Uterus (tissue), 4 donors: ENCODE data around the gene CXCR4. TPM values are rescaled to one million over a fixed set of nuclear protein-coding genes. Genes with fewer than 3 reads are reported as not detected.

ENCODE experiments used
- DNase-seq, 2 donors: peaks; one replicate each; pipeline ENCODE4 v3.0.0-alpha.2; 2019 to 2020
- H3K27ac ChIP-seq, 2 donors: fragments of 200-600 bp; sonication (generic); 1 replicate in 1 of 2; 2 replicates in 1 of 2; pipeline ENCODE4 v1.5.1; 2016 to 2018
- H3K27me3 ChIP-seq, 2 donors: fragments of 200-600 bp; sonication (generic); one replicate each; pipeline ENCODE4 v1.5.1; 2018 to 2019; ENCODE audit warnings: control low read depth in 1 of 2
- H3K36me3 ChIP-seq, 2 donors: fragments of 200-600 bp; sonication (generic); one replicate each; pipeline ENCODE4 v1.5.1; 2019; ENCODE audit warnings: control low read depth in 1 of 2
- H3K4me1 ChIP-seq, 2 donors: fragments of 200-600 bp; sonication (generic); one replicate each; pipeline ENCODE4 v1.5.1; 2018 to 2019; ENCODE audit warnings: control low read depth in 1 of 2
- H3K4me3 ChIP-seq, 2 donors: fragments of 200-600 bp; sonication (generic); 1 replicate in 1 of 2; 2 replicates in 1 of 2; pipeline ENCODE4 v1.5.1; 2018 to 2019; ENCODE audit warnings: mild to moderate bottlenecking in 1 of 2
- H3K9me3 ChIP-seq, 2 donors: fragments of 200-600 bp; sonication (generic); one replicate each; pipeline ENCODE4 v1.5.1; 2019; ENCODE audit warnings: control low read depth in 1 of 2
- POLR2A ChIP-seq, 2 donors: fragments of 450-650 bp; IDR thresholded peaks; one replicate each; pipeline ENCODE4 v1.6.1; 2016; ENCODE audit warnings: antibody characterized with exemption in 2 of 2, mild to moderate bottlenecking in 1 of 2, moderate library complexity in 1 of 2
- intact Hi-C: fragments of 100-400 bp; cut with DNase I; formaldehyde crosslinking; loops from one replicate; pipeline ENCODE4 v1.15.1; 2023; ENCODE audit warnings: low total_unique reads
- total RNA-seq, 4 donors: library from RNA; depleted of rRNA in 3 of 4; stranded (reverse); fragments of >200 nt in 3 of 4; gene quantifications; one replicate each; pipeline versions ENCODE4 v1.1.0 to v1.2.4, GENCODE V29; 2014 to 2023
- TF ChIP-seq, protein P1 (sequence below), 4 experiments: fragments of 200-600 bp in 2 of 4; fragments of 450-650 bp in 2 of 4; sonication (generic) in 2 of 4; IDR thresholded peaks; one replicate each; pipeline ENCODE4 v1.5.1; 2016 to 2019; ENCODE audit warnings: antibody characterized with exemption in 4 of 4, mild to moderate bottlenecking in 2 of 4, moderate library complexity in 1 of 4
- donor health status: DM: yes; HTN: yes; CAD: no.

Gene CXCR4
- total RNA-seq, 4 donors from 2014 or later, result 2.6 to 39.5 (median 19.7) TPM

DNA sequence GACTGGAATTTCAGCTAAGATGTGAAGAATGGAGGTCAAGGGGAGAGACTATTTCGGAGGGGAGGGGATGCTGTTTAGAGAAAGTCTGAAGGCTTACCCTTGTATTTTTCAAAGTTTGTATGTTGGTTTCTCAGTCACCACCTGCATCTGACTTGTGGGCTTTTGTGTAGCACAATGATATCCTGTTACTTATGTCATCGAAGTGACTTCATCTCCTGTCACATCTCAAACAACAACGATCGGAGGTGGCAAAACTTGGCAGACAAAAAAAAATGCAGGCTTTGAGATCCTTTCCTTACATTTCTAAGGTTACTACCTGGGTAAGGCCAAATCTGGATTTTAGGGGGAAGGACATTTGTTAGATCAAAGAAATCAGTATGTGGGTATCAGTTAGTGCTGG lies 11.7 kb upstream of the CXCR4 start:
- intact Hi-C loops, result no loop called here
- Histone ChIP-seq H3K27me3 (no peaks in the 10 kb centered on the region), H3K9me3 (no peaks in the 10 kb centered on the region), H3K27ac (no peak overlapping the region), H3K4me1 (no peaks in the 10 kb centered on the region), H3K36me3 (no peaks in the 10 kb centered on the region), H3K4me3 (no peak overlapping the region)
- DNase-seq, result no peak
- no peak for TF ChIP-seq POLR2A (IDR thresholded peaks at IDR 0.05)
- TF ChIP-seq, protein P1, sequence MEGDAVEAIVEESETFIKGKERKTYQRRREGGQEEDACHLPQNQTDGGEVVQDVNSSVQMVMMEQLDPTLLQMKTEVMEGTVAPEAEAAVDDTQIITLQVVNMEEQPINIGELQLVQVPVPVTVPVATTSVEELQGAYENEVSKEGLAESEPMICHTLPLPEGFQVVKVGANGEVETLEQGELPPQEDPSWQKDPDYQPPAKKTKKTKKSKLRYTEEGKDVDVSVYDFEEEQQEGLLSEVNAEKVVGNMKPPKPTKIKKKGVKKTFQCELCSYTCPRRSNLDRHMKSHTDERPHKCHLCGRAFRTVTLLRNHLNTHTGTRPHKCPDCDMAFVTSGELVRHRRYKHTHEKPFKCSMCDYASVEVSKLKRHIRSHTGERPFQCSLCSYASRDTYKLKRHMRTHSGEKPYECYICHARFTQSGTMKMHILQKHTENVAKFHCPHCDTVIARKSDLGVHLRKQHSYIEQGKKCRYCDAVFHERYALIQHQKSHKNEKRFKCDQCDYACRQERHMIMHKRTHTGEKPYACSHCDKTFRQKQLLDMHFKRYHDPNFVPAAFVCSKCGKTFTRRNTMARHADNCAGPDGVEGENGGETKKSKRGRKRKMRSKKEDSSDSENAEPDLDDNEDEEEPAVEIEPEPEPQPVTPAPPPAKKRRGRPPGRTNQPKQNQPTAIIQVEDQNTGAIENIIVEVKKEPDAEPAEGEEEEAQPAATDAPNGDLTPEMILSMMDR (IDR thresholded peaks at IDR 0.05), result no peak

DNA sequence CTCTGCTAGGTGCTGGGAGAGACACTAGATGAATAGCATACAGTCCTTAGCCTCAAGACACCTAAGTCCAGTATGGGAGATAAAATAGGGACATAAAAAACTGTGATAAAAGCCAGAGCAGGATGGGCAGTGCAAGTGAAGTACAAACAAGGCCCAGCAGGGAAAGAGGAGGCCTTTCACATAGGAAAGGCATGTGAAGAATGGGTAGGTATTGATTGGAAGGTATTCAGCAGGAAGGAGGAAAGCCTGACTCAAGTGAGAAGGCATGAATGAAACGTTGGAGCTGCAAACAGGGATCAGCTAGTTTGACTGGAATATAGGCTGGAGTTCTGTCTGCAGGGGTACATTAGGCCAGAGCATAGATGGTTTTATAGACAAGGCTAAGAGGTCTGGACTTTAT lies 11.0 kb upstream of the CXCR4 start:
- no peaks in the 10 kb centered on the region for H3K36me3 ChIP-seq
- TF ChIP-seq, protein P1 (IDR thresholded peaks at IDR 0.05), result no peak
- TF ChIP-seq POLR2A (IDR thresholded peaks at IDR 0.05), result no peak
- H3K27me3 ChIP-seq, result no peaks in the 10 kb centered on the region
- H3K9me3 ChIP-seq, result no peaks in the 10 kb centered on the region
- DNase-seq, result no peak
- intact Hi-C loops, result no loop called here
- H3K27ac ChIP-seq, result no peak overlapping the region
- H3K4me3 ChIP-seq, result no peak overlapping the region
- H3K4me1 ChIP-seq, result no peaks in the 10 kb centered on the region

DNA sequence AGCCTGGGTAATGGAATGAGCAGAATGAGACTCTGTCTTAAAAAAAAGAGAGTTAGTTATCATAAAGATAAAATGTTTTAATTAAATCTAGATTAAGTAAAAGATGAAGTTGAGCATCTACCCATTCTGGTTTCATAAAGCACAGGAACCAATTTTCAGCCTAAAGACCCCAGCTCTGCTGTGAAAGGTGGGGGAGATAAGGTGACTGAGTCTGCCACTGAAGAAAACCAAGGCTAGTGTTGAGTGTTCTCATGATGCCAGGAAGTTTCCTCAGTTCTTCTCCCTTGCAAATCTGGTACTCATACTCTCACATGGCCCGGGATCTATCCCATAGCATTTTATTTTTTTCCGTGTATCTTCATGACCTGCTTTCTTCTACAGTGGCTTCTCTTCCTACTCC lies 10.4 kb upstream of the CXCR4 start:
- Histone ChIP-seq H3K9me3 (no peaks in the 10 kb centered on the region), H3K4me3 (no peak overlapping the region), H3K27ac (no peak overlapping the region), H3K27me3 (no peaks in the 10 kb centered on the region), H3K36me3 (no peaks in the 10 kb centered on the region), H3K4me1 (no peaks in the 10 kb centered on the region)
- DNase-seq, result no peak
- intact Hi-C loops, result no loop called here
- TF ChIP-seq, protein P1 (IDR thresholded peaks at IDR 0.05), result no peak
- TF ChIP-seq POLR2A (IDR thresholded peaks at IDR 0.05), result no peak

DNA sequence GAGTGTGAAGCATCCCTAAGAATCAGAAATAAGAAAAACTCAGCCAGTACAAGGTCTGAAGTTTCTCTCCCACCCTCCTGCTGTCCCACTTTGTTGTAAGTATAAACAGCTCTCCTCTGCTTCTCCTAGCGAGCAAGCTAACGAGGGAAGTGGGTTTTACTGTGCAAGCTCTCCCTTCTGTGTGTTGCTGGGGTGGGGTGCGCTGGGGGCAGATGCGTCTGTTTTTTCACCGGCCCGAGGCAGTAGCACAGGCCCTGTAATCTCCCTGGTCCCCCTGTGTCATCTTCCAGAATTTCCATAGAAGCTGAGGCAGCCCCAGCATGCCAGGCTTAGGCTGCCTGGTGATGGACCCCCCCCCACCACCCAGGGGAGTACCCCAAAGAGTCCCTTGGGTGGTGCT lies 9.4 kb upstream of the CXCR4 start:
- Histone ChIP-seq H3K4me3 (no peak overlapping the region), H3K27ac (no peak overlapping the region), H3K27me3 (no peaks in the 10 kb centered on the region), H3K9me3 (no peaks in the 10 kb centered on the region), H3K4me1 (no peaks in the 10 kb centered on the region), H3K36me3 (no peaks in the 10 kb centered on the region)
- intact Hi-C loops, result no loop called here
- TF ChIP-seq POLR2A (IDR thresholded peaks at IDR 0.05), result no peak
- TF ChIP-seq, protein P1 (IDR thresholded peaks at IDR 0.05), result no peak
- DNase-seq, result no peak

DNA sequence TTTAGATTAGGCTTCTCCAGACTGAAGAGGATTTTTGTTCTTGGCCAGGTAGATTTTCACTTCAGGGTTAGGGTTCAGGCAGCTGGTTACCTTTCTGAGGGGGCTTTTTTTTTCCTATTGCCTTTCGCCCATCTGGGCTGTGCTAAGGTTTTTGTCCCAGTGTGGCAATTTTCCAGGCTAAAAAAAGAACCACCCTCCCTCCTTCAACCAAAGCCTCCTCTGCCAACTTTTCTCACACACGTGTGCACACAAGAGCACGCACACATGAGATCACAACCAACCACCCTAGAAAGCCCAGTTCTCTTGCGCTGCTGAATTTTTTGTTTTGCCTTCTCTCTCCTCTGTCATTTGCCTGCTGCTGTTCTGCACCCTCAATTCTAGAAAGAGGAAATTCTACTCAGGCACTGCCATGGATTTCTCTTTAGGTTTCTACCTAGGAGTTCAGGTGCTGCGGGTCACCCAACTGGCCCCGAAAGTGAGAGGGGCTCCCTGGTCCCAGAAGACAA lies 8.5 kb upstream of the CXCR4 start:
- Histone ChIP-seq H3K4me1 (no peaks in the 10 kb centered on the region), H3K9me3 (no peaks in the 10 kb centered on the region), H3K36me3 (no peaks in the 10 kb centered on the region), H3K27ac (no peak overlapping the region), H3K4me3 (no peak overlapping the region), H3K27me3 (peaks cover 0 to 1% of the 10 kb centered on the region in 2 donors)
- no peak for TF ChIP-seq POLR2A (IDR thresholded peaks at IDR 0.05)
- TF ChIP-seq, protein P1 (IDR thresholded peaks at IDR 0.05), result no peak
- intact Hi-C loops, result no loop called here
- no peak for DNase-seq
